GM18520 (cell line): ENCODE data around the gene ZNF407.
A peak's percentile ranks its signal among the peaks of the same experiment; 100 is the strongest.

Source experiments
- ATAC-seq: cut with Tn5 transposase; IDR thresholded peaks from one replicate; pipeline ENCODE4 v1.9.1; 2021; ENCODE audit not compliant: unreplicated experiment

ZNF407 gene

DNA sequence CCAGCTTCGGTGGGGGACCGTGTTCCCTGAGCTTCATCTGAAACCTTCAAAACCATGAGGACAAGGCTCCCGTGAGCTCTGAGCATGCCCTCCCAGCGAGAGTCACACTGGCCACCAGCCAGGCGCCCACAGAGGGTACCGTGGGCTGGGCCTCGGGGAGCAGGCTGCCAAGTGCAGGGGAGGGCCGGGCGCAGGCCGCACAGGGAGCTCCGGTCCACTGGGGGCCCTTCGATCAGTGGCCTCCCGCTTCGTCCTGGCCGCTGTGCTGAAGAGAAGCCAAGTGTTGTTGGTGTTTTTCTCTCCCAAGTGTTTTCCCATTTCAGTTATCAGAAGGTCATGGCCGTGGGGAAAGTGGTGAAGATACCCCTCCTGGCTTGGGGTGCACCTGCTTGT, 466.8 kb downstream of the ZNF407 start:
- no peak for ATAC-seq

DNA sequence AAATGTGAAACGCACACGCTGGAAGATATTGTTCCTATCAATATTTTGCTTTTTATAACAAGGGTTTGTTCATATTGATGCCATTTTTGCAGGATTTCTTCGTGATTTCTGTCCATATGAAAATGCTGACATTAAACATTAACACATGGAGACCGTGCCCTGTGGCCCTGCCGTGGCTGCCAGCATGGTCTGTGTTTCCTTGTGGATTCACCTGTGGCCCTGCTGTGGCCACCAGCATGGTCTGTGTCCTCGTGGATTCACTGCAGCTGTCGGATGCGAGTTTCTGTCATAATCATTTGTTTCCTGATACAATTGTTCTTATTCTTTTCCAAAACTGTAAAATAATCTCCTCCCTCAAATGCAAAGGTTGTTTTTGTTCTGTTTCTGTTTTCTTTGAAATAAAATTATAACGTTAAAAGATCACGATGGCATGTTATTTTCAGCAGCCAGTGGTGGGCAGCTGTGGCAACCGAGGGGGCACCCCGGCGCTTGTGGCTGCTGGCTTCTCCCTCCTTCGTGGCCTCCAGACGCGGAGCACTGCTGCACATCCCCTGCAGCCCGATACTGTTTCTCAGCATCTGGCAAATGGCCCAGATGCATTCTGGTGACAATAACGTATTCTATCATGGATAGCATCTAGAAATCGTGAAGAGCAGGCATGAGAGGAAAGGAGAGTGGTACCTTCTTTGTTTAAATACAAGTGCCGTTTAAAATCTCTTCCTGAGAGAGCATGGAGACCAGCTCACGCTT, 467.8 kb downstream of the ZNF407 start:
- ATAC-seq, result no peak

GRCh38 chr18:75066021-75066880, 468.6 kb downstream of the ZNF407 start:
- ATAC-seq, result no peak

GRCh38 chr18:75066936-75067335, 469.3 kb downstream of the ZNF407 start:
- ATAC-seq, result no peak

DNA sequence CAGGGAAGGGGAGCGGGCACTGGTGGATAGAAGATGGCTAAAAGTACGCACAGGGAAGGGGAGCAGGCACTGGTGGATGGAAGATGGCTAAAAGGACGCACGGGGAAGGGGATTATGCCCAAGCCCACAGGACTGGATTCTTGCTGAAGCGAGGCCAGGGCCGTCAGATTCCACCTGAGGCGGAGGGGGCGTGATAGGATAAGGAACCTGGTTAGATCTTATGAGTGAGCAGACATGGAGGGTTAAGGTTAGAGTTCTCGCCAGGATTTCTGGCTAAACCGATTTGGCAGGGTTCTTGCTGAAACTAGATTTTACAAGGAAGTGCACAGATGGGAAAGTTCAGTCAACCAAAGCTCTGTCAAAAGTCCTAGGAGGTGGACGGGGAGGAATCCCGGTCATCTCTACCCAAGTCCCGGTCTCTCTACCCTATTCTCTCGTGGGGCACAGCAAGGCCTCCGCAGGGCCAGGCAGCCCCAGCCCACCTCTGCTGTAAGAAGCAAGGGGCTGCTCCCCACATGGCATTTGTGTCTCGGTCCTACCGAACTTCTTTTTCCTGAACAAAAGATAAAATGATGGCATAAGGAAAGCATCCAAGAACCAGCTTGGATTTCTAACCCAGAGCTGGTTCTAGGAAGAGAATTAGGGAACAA, 470.5 kb downstream of the ZNF407 start:
- no peak for ATAC-seq

GRCh38 chr18:75068682-75069435, 471.2 kb downstream of the ZNF407 start:
- ATAC-seq, result no peak

- no peak for ATAC-seq
Observed at GRCh38 chr18:75070235-75070624, 472.6 kb downstream of the ZNF407 start.

- ATAC-seq, result peak; percentile 80
Observed at GRCh38 chr18:75070625-75071483, 473.2 kb downstream of the ZNF407 start.

DNA sequence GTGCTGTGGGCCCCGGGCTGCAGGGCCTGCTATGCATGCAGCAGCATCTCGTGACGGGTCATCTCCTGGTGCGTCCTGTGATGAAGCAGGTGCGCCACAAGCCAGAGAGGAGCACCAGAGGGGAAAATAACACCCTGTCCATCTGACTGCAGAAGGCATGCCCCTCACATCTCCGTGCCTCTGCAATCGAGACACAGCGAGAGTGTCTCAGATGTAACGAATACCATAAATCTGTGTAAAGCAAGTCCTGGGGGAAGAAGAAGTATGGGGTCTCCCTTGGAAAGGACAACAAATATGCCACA, 473.8 kb downstream of the ZNF407 start:
- ATAC-seq, result no peak

GRCh38 chr18:75071866-75072671, 474.4 kb downstream of the ZNF407 start:
- no peak for ATAC-seq

DNA sequence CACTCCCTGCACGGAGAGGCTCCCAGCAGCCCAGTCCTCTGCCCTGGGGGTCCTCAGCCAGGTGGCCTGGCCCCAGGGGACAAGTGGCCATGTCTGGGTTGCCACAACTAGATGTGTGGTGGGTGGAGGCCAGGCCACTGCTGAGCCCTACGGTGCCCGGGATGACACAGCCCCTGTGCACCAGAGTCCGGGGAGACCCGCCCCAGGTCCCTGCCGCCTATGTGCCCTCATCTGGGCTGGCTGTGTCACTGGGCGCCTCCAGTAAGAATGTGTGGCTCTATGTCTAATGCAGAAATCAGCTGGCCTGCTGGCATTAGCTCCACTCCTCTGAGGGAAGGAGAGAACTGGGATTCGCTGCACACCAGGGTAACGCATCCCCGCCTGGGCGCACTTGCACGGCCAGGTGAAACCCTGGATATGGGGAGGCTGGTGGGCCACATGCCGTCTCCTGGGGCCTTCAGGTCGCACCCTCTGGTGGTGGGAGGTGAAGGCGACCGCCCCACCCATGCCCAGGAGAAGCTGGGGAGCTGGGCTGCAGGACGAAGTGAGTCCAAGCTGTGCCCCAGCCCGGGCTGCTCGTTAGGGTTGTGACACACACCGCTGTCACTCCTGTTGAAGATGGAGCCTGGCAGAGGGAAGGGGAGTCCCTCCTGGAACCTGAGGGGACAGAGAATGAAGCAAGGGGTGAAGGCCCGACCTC, 475.2 kb downstream of the ZNF407 start:
- no peak for ATAC-seq

- ATAC-seq, result no peak
Observed at GRCh38 chr18:75073654-75074053, 476.0 kb downstream of the ZNF407 start.

DNA sequence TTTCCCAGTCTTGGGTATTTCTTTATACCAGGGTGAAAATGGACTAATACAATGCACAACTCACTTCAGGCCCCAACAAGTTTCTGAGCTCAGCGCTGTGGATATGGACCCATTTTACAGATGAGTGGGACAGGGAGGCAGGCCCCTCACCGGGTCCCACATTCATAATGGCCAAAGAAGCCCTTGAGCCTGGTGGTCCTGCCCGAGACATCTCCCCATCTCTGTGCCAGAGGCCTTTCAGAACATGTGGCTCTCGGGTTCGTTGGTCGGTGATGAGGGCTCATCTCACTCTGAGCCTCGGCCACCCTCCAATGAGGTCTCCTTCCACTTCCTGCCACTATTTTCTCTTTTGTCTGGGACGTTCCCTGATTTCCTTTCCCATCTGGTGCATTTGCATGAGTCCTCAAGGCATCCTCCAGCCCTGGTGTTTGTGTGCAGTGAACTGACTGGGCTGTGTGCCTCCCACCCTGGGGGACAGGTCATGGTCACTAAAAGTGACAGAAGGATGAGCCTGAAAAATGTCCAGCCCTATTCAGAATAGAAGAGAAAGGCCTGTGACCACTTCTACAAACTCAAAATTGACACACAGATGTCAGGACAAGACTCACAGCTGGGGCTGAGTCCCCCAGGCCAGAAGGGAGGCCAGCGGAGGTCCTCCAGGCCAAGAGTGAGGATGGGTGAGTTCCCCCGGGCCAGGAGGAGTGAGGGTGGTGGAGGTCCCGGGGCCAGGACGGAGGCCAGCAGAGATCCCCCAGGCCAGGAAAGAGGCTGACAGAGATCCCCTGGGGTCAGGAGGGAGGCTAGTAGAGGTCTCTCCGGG, 476.7 kb downstream of the ZNF407 start:
- no peak for ATAC-seq

- no peak for ATAC-seq
Observed at GRCh38 chr18:75075016-75075305, 477.3 kb downstream of the ZNF407 start.

GRCh38 chr18:75075429-75075841, 477.8 kb downstream of the ZNF407 start:
- no peak for ATAC-seq

DNA sequence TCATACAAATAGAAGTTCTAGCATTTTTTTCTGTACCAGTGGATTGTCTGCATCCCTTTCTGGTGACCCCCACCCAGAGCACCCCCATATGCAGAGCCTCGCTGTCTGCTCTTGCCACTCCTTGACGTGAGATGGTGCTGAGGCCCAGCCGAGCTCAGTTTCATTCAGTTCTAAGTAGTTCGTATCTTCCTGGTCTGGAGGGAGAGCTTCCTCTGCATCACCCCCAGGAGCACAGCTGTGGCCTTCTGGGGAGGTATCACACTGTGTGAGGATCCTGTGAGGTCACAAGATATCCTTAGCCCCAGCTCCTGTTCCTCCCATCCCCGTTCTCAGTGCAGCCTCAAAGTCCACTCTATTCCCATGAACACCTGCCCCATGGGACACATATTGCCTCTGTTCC, 478.6 kb downstream of the ZNF407 start:
- ATAC-seq, result no peak

DNA sequence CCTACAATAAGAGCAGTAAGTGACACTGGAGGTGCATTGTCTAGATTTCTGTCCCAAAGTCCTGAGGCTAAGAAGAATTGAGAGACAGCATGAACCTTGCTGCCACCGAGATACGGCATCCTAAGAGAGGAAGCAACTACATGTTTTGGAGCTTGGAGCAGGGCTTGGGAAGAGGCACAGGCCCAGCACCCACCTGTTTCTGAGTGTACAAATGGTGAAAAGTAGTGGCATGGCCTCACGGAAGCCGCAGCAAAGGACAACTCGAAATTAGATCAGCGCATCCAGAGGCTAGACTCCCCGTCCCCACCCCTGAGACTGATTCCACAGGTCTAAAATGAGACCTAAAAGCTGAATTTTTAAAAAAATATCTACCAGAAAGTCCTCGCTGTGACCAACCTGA, 483.8 kb downstream of the ZNF407 start:
- ATAC-seq, result no peak

DNA sequence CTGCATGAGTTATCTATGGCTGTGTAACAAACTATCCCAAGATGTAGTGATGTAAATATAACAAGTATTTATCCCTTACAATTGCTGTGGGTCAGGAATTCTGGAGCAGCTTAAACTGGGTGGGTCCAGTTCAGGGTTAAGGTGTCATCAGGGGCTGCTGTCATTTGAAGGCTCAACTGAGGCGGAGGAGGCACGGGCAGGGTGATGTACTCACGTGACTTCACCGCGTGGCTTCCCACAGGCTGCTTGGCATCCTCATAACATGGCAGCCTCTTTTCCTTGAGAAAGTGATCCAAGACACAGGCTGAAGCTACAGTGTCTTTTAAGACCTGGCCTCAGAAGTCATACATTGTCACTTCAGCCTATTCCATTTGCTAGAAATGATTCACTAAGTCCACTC, 485.5 kb downstream of the ZNF407 start:
- ATAC-seq, result no peak
